GM12878 (cell line): ENCODE data around the gene PRKCE.

Experiments used
- CBX3 ChIP-seq: fragments of 200-600 bp; sonication (generic); IDR thresholded peaks from 2 replicates; pipeline ENCODE4 v1.6.1; 2016; ENCODE audit warnings: low read depth, borderline replicate concordance
- CTCF ChIP-seq, 3 experiments: IDR thresholded peaks in 2 of 3; conservative IDR thresholded peaks in 1 of 3; 2 replicates each; pipeline ENCODE4 v1.5.1; 2011; ENCODE audit warnings: low read depth in 3 of 3, low read length in 3 of 3, mild to moderate bottlenecking in 3 of 3, control low read depth in 2 of 3, moderate library complexity in 2 of 3, inconsistent platforms in 1 of 3, mixed read lengths in 1 of 3; ENCODE audit not compliant: control insufficient read depth in 2 of 3, insufficient read depth in 1 of 3; ENCODE audit errors: extremely low read depth in 1 of 3
- GABPA ChIP-seq: IDR thresholded peaks from 2 replicates; pipeline ENCODE4 v1.6.1; 2014; ENCODE audit warnings: antibody characterized with exemption, low read depth, mild to moderate bottlenecking, inconsistent platforms
- JUND ChIP-seq: IDR thresholded peaks from 2 replicates; pipeline ENCODE4 v1.6.1; 2012; ENCODE audit warnings: low read depth, mild to moderate bottlenecking, low read length, improper control_type of control experiment, moderate library complexity
- NFYA ChIP-seq: IDR thresholded peaks from 2 replicates; pipeline ENCODE4 v1.6.1; 2011; ENCODE audit warnings: low read depth, mild to moderate bottlenecking, low read length, improper control_type of control experiment, borderline replicate concordance
- NFYB ChIP-seq: IDR thresholded peaks from 2 replicates; pipeline ENCODE4 v1.6.1; 2011; ENCODE audit warnings: low read depth, mild to moderate bottlenecking, low read length, improper control_type of control experiment, moderate library complexity; ENCODE audit not compliant: insufficient read depth
- POLR2A ChIP-seq: IDR thresholded peaks from 2 replicates; pipeline ENCODE4 v1.6.1; 2011; ENCODE audit warnings: low read depth, mild to moderate bottlenecking, low read length
- RELA ChIP-seq: fragments of 450-650 bp; IDR thresholded peaks from 2 replicates; pipeline ENCODE4 v1.8.0; 2014; ENCODE audit warnings: borderline replicate concordance; ENCODE audit not compliant: partially characterized antibody
- SIN3A ChIP-seq: IDR thresholded peaks from 2 replicates; pipeline ENCODE4 v1.6.1; 2012; ENCODE audit warnings: low read depth, low read length, improper control_type of control experiment
- SPI1 ChIP-seq: IDR thresholded peaks from 2 replicates; pipeline ENCODE4 v1.6.1; 2011; ENCODE audit warnings: low read depth, mild to moderate bottlenecking, low read length, moderate library complexity, borderline replicate concordance; ENCODE audit not compliant: insufficient read depth
- USF1 ChIP-seq: IDR thresholded peaks from 2 replicates; pipeline ENCODE4 v1.6.1; 2011; ENCODE audit warnings: borderline replicate concordance, low read depth, mild to moderate bottlenecking, moderate library complexity, mixed read lengths, low read length; ENCODE audit not compliant: insufficient read depth; ENCODE audit errors: extremely low read length
- WRNIP1 ChIP-seq: IDR thresholded peaks from 2 replicates; pipeline ENCODE4 v1.6.1; 2011; ENCODE audit warnings: low read depth, low read length, improper control_type of control experiment, borderline replicate concordance
- ZZZ3 ChIP-seq: IDR thresholded peaks from 2 replicates; pipeline ENCODE4 v1.6.1; 2011; ENCODE audit warnings: low read depth; ENCODE audit not compliant: control insufficient read depth, insufficient read length

- TF ChIP-seq POLR2A (no peak), ZZZ3 (no peak), CTCF (IDR thresholded peaks at IDR 0.05 in 2 of 3, conservative IDR thresholded peaks at IDR 0.05 in 1 of 3; ENCODE audit: control insufficient read depth in 2 of 3, extremely low read depth in 1 of 3, insufficient read depth in 1 of 3, low read depth in 3 of 3, low read length in 3 of 3) (no peak), NFYB (no peak), SIN3A (no peak), JUND (no peak), USF1 (no peak), GABPA (no peak), SPI1 (no peak), NFYA (no peak), WRNIP1 (no peak), CBX3 (no peak), RELA (no peak)
These were observed 505.8 kb downstream of the PRKCE start for GRCh38 chr2:46157072-46157965.
